Hepatocyte (in vitro differentiated cells): ENCODE measurements around the gene CMTM4. TPM values are rescaled to one million over a fixed set of nuclear protein-coding genes. Genes with fewer than 3 reads are reported as not detected.

Experiments
- DNase-seq: peaks from one replicate; pipeline ENCODE4 v3.0.0-alpha.2; 2016; ENCODE audit warnings: low spot score
- H2AFZ ChIP-seq: fragments of 200-600 bp; sonication (generic); 2 replicates; pipeline ENCODE4 v1.6.0; 2016; ENCODE audit warnings: antibody characterized with exemption, mild to moderate bottlenecking
- H3K27ac ChIP-seq: fragments of 200-600 bp; sonication (generic); 2 replicates; pipeline ENCODE4 v1.5.1; 2016; ENCODE audit warnings: mild to moderate bottlenecking
- H3K27me3 ChIP-seq: fragments of 200-600 bp; sonication (generic); 2 replicates; pipeline ENCODE4 v1.6.1; 2016
- H3K36me3 ChIP-seq: fragments of 200-600 bp; sonication (generic); replicated peaks from 2 replicates; pipeline ENCODE4 v1.5.1; 2016; ENCODE audit warnings: low read depth; ENCODE audit not compliant: insufficient read depth
- H3K4me1 ChIP-seq: fragments of 200-600 bp; sonication (generic); 2 replicates; pipeline ENCODE4 v1.5.1; 2016; ENCODE audit warnings: mild to moderate bottlenecking, moderate library complexity; ENCODE audit not compliant: insufficient read depth
- H3K4me2 ChIP-seq: fragments of 200-600 bp; sonication (generic); 2 replicates; pipeline ENCODE4 v1.6.0; 2016
- H3K4me3 ChIP-seq: fragments of 200-600 bp; sonication (generic); 2 replicates; pipeline ENCODE4 v1.5.1; 2016; ENCODE audit warnings: mild to moderate bottlenecking
- H3K79me2 ChIP-seq: fragments of 200-600 bp; sonication (generic); 2 replicates; pipeline ENCODE4 v1.6.0; 2017; ENCODE audit warnings: mild to moderate bottlenecking
- H3K9me2 ChIP-seq: fragments of 200-600 bp; sonication (generic); replicated peaks from 2 replicates; pipeline ENCODE4 v1.6.0; 2017; ENCODE audit warnings: mild to moderate bottlenecking; ENCODE audit not compliant: insufficient read depth
- H3K9me3 ChIP-seq: fragments of 200-600 bp; sonication (generic); 2 replicates; pipeline ENCODE4 v1.5.1; 2016; ENCODE audit warnings: low read depth, mild to moderate bottlenecking
- H4K20me1 ChIP-seq: fragments of 200-600 bp; sonication (generic); 2 replicates; pipeline ENCODE4 v1.6.0; 2016; ENCODE audit warnings: mild to moderate bottlenecking; ENCODE audit not compliant: insufficient read depth, poor library complexity, severe bottlenecking
- EZH2 ChIP-seq: fragments of 200-600 bp; sonication (generic); IDR thresholded peaks from 2 replicates; pipeline ENCODE4 v1.6.1; 2016; ENCODE audit warnings: antibody characterized with exemption, mild to moderate bottlenecking, borderline replicate concordance
- EZH2phosphoT487 ChIP-seq: fragments of 200-600 bp; sonication (generic); IDR thresholded peaks from one replicate; pipeline ENCODE4 v1.6.1; 2018; ENCODE audit warnings: antibody characterized with exemption, mild to moderate bottlenecking, low read depth, moderate library complexity; ENCODE audit not compliant: unreplicated experiment, severe bottlenecking
- WGBS: methylation state at CpG from one replicate; pipeline ENCODE4 v1.1.6; 2016; ENCODE audit warnings: low lambda C conversion rate; ENCODE audit errors: missing lambda C conversion rate; 5-methylcytosine and 5-hydroxymethylcytosine counted together
- polyA plus RNA-seq: library from polyadenylated mRNA; unstranded; fragments of >200 nt; fragmentation: Nextera tagmentation; extraction: Ambion mirVana; gene quantifications from 2 replicates; pipeline ENCODE4 v1.2.1, GENCODE V29; 2016
- total RNA-seq: library from RNA; depleted of rRNA; stranded (reverse); fragments of >200 nt; gene quantifications from 2 replicates; pipeline ENCODE4 v1.2.3, GENCODE V29; 2014
- TF ChIP-seq, protein P1 (sequence below): fragments of 200-600 bp; sonication (generic); IDR thresholded peaks from 2 replicates; pipeline ENCODE4 v1.5.1; 2016; ENCODE audit warnings: antibody characterized with exemption, mild to moderate bottlenecking; ENCODE audit not compliant: poor library complexity

The CMTM4 gene
- total and polyA plus RNA-seq, 2 experiments from 2014 or later: 19.2 to 77.9 TPM

DNA sequence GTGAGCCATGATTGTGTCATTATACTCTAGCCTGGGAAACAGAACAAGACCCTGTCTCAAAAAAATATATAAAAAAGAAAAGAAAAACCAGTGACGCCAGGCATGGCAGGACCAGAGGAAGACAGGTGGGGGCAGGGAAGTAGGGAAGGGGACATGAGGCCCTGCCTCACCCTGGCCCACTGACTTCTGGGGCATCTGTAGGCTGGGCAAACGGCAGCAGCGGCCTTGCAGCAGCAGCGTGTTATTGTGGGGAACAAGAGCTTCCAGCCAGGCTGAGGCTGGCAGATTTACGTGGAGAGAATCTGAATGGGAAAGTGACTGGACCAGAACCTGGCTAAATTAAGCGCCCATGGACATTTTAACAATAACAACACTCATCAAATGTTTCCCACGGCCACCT is 19.4 kb downstream of the CMTM4 start:
- H3K79me2 ChIP-seq: peaks cover 77% of the 10 kb centered on the region
- no peak overlapping the region for H3K27ac ChIP-seq

DNA sequence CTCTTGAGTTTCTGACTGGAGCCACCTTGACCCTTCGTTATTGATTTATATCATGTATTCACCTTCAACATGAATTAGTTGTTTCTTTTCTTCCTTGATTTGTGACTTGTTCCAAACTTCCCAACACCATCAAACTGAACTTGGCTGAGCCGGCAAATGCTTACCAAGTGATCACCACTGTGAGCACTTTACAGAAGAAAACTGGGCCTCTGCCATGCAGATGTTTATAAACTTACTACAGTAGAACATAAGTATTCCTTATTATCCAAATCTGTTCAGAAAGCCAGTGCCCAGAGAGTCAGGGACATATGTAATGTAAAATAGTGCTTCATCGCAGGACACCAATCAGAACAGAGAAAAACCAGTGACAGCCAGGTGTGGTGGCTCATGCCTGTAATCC is 19.9 kb downstream of the CMTM4 start:
- Histone ChIP-seq H4K20me1 (no peaks in the 10 kb centered on the region), H2AFZ (no peak overlapping the region), H3K4me2 (no peak overlapping the region), H3K27ac (no peak overlapping the region), H3K79me2 (peaks cover 71% of the 10 kb centered on the region), H3K27me3 (no peaks in the 10 kb centered on the region), H3K9me3 (no peaks in the 10 kb centered on the region), H3K9me2 (no peaks in the 10 kb centered on the region), H3K4me1 (peaks cover 8% of the 10 kb centered on the region), H3K4me3 (no peak overlapping the region), H3K36me3 (no peaks in the 10 kb centered on the region)
- no peak for DNase-seq
- no peak for TF ChIP-seq EZH2
- no peak for TF ChIP-seq EZH2phosphoT487
- TF ChIP-seq, protein P1, sequence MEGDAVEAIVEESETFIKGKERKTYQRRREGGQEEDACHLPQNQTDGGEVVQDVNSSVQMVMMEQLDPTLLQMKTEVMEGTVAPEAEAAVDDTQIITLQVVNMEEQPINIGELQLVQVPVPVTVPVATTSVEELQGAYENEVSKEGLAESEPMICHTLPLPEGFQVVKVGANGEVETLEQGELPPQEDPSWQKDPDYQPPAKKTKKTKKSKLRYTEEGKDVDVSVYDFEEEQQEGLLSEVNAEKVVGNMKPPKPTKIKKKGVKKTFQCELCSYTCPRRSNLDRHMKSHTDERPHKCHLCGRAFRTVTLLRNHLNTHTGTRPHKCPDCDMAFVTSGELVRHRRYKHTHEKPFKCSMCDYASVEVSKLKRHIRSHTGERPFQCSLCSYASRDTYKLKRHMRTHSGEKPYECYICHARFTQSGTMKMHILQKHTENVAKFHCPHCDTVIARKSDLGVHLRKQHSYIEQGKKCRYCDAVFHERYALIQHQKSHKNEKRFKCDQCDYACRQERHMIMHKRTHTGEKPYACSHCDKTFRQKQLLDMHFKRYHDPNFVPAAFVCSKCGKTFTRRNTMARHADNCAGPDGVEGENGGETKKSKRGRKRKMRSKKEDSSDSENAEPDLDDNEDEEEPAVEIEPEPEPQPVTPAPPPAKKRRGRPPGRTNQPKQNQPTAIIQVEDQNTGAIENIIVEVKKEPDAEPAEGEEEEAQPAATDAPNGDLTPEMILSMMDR: no peak
- 85% methylated on average over 3 of the region's 3 CpGs for WGBS

More for the DNA sequence above, 19.4 kb downstream of the CMTM4 start:
- WGBS: 91% methylated on average over 7 of the region's 7 CpGs
- Histone ChIP-seq H3K9me3 (no peaks in the 10 kb centered on the region), H3K4me1 (peaks cover 8% of the 10 kb centered on the region), H3K36me3 (no peaks in the 10 kb centered on the region), H2AFZ (no peak overlapping the region), H3K9me2 (no peaks in the 10 kb centered on the region), H3K27me3 (no peaks in the 10 kb centered on the region), H3K4me3 (no peak overlapping the region), H4K20me1 (no peaks in the 10 kb centered on the region), H3K4me2 (no peak overlapping the region)
- TF ChIP-seq, protein P1: no peak
- TF ChIP-seq EZH2 (no peak), EZH2phosphoT487 (no peak)
- DNase-seq: no peak

DNA sequence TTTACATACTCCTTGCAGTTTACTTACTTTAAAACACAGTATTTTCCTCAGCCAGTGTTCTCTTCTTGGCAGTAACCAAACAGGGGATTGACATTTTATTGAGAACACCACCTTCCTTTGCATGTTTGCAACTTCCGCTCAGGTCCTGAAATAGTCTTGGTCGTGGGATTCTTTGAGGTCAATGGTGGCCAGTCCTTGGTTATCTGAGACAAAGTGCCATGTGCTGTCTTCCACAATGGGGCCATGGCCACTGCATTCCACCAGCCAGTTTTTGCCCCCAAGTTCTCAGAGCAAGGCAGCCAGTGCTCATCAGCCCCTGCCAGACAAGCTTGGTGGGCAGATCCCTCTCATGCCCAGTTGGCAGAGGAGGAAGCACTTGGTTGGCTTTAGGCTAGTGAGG is 22.9 kb downstream of the CMTM4 start:
- Histone ChIP-seq H4K20me1 (no peaks in the 10 kb centered on the region), H3K36me3 (no peaks in the 10 kb centered on the region), H3K9me3 (no peaks in the 10 kb centered on the region), H3K79me2 (peaks cover 64% of the 10 kb centered on the region), H3K9me2 (no peaks in the 10 kb centered on the region), H3K27ac (no peak overlapping the region), H3K4me2 (no peak overlapping the region), H3K27me3 (no peaks in the 10 kb centered on the region), H3K4me3 (no peak overlapping the region), H2AFZ (no peak overlapping the region), H3K4me1 (peaks cover 8% of the 10 kb centered on the region)
- no peak for DNase-seq
- 86% methylated on average over 2 of the region's 2 CpGs for WGBS
- TF ChIP-seq EZH2 (no peak), EZH2phosphoT487 (no peak)
- TF ChIP-seq, protein P1: no peak
